HG03558 (cell line): ENCODE measurements around the gene ABHD15.

Experiments
- ATAC-seq: cut with Tn5 transposase; IDR thresholded peaks from one replicate; pipeline ENCODE4 v1.9.1; 2021; ENCODE audit warnings: moderate number of reproducible peaks; ENCODE audit not compliant: unreplicated experiment; ENCODE audit errors: extremely low read depth

ABHD15 gene

DNA sequence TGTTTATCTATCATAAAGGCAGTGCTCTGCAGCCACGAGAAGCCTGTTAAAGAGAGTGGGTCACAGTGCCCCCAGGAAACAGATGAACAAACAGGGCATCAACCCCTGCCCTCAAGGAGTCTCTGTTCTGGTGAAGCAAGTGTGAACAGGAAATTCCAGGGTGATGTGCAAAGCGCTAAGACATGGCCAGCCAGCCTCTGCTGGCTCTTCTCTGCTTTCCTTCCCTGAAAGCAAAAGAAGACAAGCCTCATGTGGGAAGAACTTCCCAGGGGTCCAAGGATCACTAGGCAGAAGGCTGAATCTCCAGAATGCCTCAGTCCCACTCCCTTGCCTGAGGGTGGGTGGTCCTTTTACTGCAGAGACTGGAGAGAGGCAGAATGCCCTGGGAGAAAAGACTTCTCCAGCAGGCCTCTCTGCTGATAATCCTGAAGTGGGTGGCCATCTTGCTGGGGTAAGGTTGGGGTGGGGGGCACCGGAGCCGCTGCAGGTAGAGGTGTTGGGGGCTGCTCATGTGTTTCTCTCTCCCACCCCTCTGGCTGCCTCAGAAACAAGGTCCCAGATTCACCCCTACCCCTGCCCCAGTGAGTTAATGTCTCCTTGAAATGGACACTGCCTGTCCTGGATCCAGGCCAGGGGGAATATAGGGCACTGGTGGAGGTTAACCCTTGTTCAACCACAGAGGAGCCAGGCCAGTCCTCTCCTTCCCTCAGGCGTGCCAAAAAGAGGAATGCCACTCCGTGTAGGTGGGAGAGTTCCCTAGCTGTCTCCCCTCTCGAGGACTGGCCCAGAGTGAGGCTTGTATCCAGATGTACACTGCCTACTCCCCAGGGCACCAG, 28.5 kb upstream of the ABHD15 start:
- ATAC-seq, result no peak

DNA sequence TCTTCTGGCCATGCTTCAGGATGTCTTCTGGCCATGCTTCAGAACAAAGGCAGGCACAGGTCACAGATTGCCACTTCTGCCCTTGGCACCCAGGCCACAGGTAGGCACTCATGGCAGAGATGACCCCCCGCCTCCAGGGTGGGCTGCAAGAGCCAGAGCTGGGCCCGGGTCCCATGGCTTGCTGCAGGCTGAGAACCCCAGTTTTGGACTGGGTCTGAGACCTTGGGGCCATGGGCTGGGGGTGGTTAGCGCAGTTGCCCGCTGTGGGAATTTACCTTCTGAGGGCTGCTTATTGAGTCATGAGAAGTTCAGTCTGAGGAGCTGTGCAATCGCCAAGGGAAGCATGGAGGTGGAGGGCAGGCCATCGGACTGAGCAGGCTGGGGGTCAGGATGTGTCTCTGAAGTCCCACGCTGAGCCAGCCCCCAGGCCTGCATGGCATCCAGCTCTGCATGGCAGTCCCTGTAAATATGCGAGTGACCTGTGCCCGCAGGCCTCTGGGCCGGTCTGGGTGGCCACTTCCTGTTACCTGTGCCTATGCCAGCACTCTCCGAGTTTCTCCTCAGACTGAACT, 27.8 kb upstream of the ABHD15 start:
- ATAC-seq, result no peak

DNA sequence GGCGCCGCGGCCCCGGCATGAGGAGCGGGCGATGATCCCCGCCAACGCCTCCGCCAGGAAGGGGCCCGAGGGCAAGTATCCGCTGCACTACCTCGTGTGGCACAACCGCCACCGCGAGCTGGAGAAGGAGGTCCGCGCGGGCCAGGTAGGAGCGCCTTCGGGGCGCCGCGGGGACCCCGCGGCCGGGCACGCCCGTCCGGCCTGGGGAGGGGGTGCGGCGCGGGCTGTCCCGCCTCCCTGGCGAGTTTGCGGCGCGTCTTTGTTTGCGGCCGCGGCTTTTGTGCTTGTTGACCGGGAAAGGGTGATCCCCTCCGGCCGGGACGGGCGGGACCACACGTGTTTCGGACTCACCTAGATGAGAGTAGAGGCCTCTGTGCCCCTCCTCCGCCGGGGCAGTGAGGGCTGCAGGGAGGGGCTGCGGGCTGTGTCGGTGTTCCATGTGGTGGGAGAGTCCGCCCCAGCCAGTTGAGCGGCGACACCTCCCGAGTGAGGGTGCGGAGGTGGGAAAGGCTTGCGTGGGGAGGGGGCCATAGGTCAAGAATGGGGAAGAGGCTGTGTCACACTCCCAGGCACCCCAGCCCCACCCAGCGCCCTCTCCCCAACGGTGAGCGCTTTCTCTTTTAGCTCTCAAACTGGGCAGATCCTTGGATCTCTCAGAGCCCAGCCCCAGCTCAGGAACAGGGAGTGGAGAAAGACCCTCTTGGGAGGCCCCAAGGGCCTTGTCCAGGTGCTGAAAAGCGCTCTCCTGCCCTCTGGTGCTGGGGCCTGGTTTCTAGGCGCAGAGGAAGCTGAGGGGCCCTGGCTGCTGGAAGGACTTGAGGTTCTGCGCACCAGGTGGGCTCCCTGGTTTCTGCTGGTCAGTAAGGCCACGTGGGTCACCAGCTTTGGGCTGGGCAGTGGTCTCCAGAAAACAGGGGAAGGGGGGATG, 27.0 kb upstream of the ABHD15 start:
- no peak for ATAC-seq

DNA sequence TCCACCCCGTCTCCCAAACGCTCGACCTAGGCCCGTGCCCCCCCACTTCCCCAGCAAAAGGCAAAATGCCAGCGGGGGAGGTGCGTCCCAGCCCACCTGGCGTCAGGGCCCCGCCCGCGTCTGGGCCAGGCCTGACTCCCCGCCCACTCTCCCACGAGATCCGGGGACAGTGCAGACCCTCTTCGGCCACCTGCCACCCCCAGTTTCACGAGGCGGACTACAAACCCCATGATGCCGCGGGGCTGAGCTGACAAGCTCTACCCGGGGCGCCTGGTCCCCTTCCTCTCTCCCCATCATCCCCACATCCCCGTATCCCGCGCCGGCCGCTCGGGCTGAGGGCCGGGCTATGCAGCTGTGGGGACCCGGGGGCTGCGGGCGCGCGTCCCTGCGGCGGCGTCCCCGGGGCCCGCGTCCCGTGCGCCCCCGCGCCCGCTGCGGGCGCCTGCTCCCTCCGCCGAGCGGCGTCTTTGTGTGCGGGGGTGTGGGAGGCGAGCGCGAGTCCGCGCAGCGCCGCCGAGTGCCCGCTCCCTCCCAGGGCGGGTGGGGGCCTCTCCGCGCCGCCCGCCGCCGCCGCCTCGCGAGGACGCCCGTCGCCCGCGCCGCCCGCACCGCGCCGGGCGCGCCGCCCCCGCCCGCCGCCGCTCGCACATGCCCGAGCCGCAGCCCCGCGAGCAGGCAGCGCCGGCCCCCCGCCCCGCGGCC, 26.2 kb upstream of the ABHD15 start, which contains the start of gene ANKRD13B:
ANKRD13B (plus strand) TSS at position 283 of the 702 bp plus-strand sequence. CDS start 490 bp downstream, outside the sequence.
- no peak for ATAC-seq

DNA sequence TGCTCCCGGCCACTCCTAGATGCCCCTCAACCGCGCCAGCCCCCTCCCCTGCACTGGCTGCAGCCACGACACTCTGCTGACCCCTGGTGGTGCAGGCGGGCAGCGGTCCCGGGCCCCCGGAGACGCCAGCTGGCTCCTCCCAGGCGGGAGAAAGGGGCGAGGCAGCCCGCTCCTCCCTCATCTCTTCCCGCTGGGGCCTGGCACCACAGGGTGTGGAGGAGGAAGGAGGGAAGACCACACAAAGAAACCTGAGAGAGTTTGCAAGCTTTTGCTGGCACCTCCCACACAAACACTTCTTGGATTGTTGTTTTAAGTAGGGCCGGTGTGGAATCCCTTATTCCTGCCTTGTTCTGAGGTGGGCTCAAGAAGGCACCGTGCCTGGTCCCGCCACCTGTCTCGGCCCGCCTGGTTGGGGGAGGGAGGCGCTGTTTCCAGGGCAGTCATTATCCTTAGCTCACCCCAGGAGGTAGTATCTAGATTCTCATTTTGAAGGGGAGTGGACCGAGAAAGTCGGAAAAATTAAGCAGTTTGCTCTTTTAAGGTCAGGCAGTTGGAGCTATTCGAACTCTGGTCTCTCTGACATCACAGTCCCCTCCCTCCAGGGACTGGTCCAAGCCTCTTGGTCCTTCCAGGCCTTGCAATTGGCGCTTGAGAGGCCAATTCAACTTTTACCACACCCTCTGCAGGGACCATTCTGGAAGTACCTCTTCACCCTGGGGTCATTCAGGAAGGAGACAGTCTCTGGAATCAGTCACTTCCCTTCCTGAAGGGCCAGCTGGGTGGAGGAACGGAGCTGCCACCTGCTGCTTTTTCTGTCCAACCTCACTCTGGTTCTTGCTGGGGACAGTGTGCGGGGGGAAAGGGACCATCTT, 25.1 kb upstream of the ABHD15 start:
- no peak for ATAC-seq

DNA sequence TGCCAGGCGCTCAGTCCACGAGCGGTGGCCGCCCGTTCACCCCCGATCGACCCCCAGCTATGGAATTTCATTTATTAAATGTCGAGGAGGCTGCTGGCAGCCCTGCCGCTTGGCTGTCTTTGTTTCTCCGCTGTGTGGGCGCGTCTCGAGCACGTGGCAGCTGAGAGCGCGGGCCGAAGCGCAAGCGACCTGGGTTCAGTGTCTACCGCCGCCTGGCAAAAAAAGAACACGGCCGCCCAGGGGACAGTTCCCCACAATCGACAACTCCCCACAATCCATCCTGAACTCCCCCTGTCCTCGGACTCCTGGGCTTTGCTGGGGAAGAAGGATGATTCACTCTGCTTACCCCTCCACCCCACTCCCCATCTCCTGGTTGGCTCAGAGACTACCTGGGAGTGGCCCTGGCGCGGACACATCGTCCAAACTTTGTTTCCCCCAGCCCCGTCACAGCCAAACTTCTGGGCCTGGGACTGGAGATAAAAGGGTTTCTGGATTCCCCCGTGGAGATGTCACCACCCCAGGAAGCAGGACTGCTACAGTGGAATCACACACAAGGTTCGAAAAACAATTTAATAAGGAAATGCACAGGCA, 24.4 kb upstream of the ABHD15 start:
- no peak for ATAC-seq

DNA sequence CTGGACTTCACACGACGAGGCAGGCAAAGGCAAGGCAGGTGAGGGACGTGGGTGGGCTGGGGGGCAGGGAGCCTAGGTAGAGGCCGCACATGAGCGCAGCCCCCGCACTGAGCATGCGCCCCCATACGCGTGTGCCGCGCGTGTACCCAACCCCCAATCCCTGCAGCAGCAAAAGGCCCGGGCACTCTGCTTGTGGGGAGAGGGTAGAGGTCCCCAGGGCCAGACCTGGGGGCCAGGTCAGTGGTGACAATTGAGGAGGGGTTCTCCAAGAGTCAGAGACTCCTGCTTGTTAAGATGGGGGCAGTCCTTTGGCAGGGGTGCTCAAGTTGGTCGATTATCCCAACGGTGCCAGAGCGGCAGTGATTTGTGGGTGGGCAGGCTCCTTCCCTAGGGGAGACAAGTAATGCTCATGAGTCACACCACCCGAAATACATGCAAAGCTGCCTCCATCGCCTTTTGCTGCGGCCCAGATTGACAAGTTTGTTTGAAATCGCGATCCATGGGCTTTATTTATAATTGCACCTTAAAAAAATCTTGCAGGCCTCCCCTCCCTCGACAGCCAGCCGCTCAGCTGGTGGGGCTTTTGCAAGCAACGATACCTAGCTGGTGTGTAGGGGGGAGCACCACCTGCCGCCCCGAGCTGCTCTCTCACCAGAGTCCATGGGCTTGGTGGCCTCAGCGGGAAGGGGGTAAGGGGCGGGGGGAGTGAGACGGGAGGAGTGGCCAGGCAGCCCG, 23.7 kb upstream of the ABHD15 start:
- ATAC-seq, result no peak

DNA sequence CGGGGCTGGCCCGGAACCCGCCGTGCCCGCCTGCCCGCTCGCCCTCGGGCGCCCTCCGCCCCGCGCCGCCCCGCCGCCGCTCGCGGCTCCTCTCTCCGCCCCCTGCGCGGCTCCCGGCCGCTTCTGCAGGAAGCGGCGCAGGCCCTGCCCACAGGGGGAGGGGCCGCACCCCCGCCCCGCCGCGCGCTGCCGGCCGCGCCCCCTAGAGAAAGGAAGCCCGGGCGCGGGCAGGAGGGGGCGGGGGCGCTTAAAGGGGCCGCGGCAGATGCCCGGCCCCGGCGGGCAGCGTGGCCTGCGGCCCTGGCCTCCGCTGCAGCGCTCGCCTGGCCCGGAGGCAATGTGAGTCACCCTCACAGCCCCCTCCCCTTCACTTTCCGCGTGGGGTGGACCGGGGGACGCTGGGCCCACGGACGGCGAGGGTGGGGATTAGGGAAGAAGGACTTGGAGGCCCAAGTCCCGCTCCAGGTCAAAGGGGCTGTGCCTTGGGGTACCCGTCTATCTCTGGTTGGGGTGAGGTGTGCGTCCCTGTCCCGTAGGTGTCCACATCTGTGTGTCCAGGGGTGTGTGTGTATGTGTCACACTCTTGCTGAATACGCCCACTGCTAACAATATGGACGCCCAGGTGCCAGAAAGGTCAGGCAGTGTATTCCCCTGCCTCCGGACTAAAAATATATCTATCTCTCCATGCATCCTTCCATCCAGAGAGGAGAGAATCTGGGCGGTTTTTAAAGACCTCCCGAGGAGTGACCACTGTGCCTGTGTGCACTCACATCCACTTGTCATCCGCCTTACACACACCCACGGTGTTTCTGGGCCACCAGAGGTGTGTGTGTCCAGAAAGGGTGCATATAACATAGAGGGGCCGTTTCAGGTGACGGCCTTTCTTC, 22.9 kb upstream of the ABHD15 start, which contains the start of gene GIT1:
GIT1 (minus strand) TSS at position 125 of the 887 bp plus-strand sequence. CDS start 270 bp downstream, outside the sequence.
- ATAC-seq, result peak; percentile 40

DNA sequence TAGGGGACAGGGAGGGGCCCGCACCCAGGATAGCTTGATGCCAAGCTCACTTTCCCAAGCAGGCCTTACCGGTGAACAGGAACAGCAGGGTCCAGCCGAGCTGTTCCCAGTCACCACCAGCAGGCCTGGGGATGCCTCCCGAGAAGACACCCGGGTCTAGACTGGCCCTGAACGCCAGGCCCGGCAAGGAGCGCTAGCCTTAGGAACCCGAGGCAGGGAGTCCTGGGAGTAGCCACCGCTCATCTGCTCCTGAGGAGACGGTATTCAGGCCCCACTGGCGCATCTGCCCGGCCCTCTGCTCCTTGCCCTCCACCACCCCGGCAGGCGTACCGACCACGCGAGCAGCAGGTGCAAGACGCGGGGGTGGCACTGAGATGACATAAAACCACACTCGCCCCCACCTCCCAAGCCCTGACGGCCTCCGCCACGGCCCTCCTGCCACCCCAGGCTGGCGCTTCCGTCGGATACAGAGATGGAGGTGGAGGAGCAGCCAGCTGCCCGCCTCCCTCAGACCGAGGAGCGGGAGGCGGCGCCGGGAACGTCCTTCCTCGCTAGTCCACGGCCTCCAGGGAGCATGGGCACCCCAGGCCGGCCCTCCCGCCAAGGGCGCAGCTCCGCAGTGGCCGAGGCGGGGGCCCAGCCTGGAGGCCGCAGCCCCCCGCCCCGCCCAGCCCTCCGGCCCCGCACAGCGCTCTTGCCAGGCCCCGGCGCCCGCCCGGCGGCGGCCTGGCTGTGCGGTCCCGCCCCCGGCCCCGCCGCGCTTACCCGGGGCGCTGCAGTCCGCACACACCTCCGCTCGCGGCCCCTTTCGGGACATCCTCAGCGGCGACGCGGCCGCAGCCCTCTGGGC, 21.9 kb upstream of the ABHD15 start:
- no peak for ATAC-seq

DNA sequence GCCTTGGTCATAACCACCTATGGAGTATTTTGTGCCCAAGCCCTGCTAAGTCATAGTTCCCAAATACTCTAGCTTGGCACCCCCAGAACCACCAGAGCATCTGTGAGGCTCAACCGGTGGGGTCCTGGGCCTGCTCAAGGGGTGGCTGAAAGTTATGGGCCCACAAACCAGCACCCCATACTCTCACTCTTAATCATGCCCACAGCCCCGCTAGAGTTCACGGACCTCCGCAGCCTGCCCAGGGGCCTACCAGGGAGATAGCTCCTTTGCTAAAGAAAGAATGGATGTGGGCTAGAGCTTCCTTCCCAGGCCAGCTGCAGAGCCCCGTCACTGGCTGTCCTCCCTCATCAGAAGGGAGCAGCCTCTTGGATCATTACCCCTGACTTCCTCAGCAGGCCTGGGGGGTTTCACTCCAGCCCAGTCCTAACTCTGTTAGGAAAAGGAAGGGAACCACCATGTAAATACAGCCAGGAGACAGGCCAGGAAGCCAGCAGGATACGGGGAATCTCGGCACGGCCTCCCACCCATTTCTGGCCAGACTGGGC, 21.3 kb upstream of the ABHD15 start:
- ATAC-seq, result no peak

DNA sequence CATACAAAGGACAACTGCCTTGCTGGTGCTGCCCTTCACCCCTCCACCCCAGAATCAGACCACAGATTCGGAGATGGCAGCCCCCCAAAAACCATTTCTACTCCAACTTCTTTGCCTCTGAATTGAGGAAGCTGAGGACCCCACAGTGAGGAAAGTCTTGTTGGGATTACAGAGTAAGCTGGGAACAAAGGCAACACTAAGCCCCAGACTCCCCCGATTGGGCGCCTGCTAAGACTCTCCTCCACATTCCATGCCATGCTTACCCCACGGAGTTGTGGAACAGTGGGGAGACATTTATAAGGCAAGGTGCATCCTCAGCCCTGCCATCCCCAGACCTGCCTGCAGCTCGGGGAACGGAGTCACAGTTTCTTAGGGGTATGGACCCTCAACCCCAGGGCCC, 20.8 kb upstream of the ABHD15 start:
- no peak for ATAC-seq

DNA sequence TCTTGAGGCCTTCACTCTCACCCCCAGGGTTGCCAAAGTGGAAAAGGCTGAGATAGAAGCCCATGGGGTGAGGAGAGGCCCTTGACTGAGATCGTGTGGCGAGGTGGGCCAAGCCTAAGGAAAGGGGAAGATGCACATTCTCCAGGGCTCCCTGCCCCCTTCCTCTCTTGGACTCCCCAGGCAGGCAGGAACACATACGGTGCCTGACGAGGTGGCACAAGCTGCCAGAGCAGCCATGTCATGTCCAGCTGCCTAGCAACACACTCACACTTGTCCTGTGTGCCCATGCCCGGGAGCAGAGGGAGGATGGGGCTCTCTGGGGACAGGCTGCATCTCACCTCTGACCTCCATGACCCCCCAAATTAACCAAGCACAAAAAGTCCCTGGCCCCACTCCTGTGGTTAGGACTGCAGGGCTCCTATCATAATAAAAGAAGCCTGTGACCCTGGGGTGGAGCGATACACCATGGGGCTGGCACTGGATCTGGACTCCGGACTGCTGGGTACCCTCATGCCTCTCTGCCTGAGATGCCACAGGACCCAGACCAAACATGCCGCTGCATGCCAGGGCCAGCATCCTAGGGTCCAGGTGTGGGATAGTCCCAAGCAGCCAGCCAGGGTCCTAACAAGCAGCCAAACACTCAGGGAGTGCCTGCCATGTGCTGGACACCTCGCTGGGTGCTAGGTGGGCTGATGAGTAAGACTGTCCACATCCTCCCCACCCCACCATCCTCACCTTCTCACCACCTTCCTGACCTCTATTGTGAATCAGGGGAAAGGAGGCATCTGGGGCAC, 20.0 kb upstream of the ABHD15 start:
- ATAC-seq, result no peak

DNA sequence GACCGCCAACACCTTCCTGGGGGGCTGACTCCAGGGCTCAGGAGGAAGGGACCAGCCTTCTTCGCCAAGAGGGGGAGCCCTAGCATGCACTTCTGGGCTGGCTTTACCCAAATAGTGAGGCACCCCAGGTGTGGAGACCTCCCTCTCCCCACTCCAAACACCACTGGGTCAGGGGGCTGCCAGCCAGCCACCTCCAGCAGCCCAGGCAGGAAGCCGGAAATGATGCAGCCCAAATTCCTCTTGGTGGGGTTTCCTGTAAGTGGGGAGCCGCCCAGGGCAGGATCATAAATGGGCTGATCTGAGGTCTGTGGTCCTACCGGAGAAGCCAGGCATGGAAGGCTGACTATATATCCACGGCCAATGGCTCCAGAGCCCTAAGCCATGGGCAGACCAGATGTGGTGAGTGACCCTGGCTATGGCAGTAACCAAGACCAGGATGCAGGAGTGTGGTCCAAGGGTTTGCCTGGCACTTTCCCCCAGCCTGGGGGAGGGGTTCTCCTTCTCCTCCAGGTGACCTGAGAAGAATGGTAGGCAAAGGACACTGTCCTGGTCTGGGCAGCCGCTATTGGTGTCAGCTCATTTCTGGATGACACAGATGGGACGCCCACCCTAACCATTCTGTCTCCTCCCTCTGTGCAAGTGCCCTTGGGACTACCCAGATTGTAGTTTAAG, 18.4 kb upstream of the ABHD15 start:
- ATAC-seq, result no peak

DNA sequence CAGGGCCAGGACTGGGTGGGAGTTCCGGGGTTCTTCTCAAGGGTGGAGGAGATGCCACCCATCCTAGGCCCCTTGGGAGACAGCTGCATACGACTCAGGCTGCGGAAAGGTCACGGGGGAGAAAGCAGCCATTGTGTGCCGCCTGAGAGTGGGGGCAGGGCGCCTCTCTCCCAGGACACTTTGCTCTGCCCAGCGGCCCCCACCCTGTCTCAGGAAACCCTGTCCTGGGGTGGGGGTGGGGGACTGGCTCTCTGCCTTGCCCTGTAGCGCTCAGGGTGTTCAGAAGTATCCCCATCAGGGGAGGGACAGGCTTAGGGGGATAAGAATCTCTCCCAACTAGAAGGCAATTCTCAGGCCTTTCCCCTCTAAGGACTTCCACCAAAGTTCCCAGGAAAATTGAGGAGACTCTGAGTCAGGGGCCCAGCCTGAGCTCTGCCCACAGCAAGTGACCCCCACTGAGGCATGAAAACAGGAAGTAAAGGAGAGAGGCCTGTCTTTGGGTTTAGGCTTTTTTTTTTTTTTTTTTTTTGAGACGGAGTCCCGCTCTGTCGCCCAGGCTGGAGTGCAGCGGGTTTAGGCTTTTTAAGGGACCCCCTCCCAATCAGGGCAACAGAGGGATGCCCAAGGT, 17.7 kb upstream of the ABHD15 start:
- ATAC-seq, result no peak
